SU-DHL-6 (cell line): ENCODE data around the gene BPIFB3.

Experiments
- H2AFZ ChIP-seq: fragments of 200-600 bp; sonication (generic); 2 replicates; pipeline ENCODE4 v1.6.1; 2014; ENCODE audit warnings: low read depth, mild to moderate bottlenecking, moderate library complexity, mixed read lengths, antibody characterized with exemption, low read length; ENCODE audit not compliant: severe bottlenecking
- H3F3A ChIP-seq: fragments of 200-600 bp; shearing (Covaris generic); 2 replicates; pipeline ENCODE4 v1.6.0; 2016; ENCODE audit warnings: antibody characterized with exemption, mild to moderate bottlenecking; ENCODE audit not compliant: insufficient read depth
- H3K27ac ChIP-seq: fragments of 200-600 bp; sonication (generic); 2 replicates; pipeline ENCODE4 v1.5.1; 2016; ENCODE audit warnings: low read depth, mild to moderate bottlenecking, low read length, moderate library complexity, mixed read lengths
- H3K27me3 ChIP-seq: fragments of 200-600 bp; sonication (generic), shearing (Covaris generic); 2 replicates; pipeline ENCODE4 v1.6.0; 2014; ENCODE audit warnings: mild to moderate bottlenecking, low read length
- H3K36me3 ChIP-seq: fragments of 200-600 bp; sonication (generic); 2 replicates; pipeline ENCODE4 v1.6.1; 2014; ENCODE audit warnings: mild to moderate bottlenecking, low read length, mixed read lengths
- H3K4me2 ChIP-seq: fragments of 300-600, 200-600 bp; shearing (Covaris generic), sonication (generic); 2 replicates; pipeline ENCODE4 v1.6.0; 2014; ENCODE audit warnings: low read length, low read depth, mild to moderate bottlenecking; ENCODE audit not compliant: poor library complexity, severe bottlenecking
- H3K4me3 ChIP-seq: fragments of 200-600 bp; sonication (generic); 2 replicates; pipeline ENCODE4 v1.5.1; 2014; ENCODE audit warnings: antibody characterized with exemption, low read length, mild to moderate bottlenecking, mixed read lengths; ENCODE audit not compliant: insufficient read depth, poor library complexity, severe bottlenecking
- H3K79me2 ChIP-seq: fragments of 200-600 bp; sonication (generic); 2 replicates; pipeline ENCODE4 v1.6.1; 2014; ENCODE audit warnings: mild to moderate bottlenecking, low read length, moderate library complexity; ENCODE audit not compliant: insufficient read depth
- H3K9ac ChIP-seq: fragments of 200-600 bp; sonication (generic); 2 replicates; pipeline ENCODE4 v1.7.0; 2014; ENCODE audit warnings: mild to moderate bottlenecking, low read length
- H3K9me2 ChIP-seq: fragments of 200-600 bp; sonication (generic); replicated peaks from 2 replicates; pipeline ENCODE4 v1.6.1; 2014; ENCODE audit warnings: low read length; ENCODE audit not compliant: insufficient read depth
- H3K9me3 ChIP-seq: fragments of 200-600 bp; sonication (generic); 2 replicates; pipeline ENCODE4 v1.6.1; 2014; ENCODE audit warnings: low read length, mixed read lengths; ENCODE audit not compliant: insufficient read depth
- H4K20me1 ChIP-seq: fragments of 200-600 bp; sonication (generic); 2 replicates; pipeline ENCODE4 v1.6.1; 2014; ENCODE audit warnings: low read depth, mild to moderate bottlenecking, antibody characterized with exemption, low read length, moderate library complexity, mixed read lengths
- EZH2phosphoT487 ChIP-seq: fragments of 200-600 bp; sonication (generic), shearing (Covaris generic); conservative IDR thresholded peaks from 2 replicates; pipeline ENCODE4 v1.6.1; 2018; ENCODE audit warnings: mild to moderate bottlenecking, antibody characterized with exemption, low read length, moderate library complexity, mixed read lengths
- TF ChIP-seq, protein P1 (sequence below): fragments of 200-600 bp; sonication (generic); IDR thresholded peaks from one replicate; pipeline ENCODE4 v1.5.1; 2017; ENCODE audit warnings: antibody characterized with exemption, mild to moderate bottlenecking, low read length, moderate library complexity; ENCODE audit not compliant: insufficient read depth, poor library complexity, severe bottlenecking

Gene BPIFB3

DNA sequence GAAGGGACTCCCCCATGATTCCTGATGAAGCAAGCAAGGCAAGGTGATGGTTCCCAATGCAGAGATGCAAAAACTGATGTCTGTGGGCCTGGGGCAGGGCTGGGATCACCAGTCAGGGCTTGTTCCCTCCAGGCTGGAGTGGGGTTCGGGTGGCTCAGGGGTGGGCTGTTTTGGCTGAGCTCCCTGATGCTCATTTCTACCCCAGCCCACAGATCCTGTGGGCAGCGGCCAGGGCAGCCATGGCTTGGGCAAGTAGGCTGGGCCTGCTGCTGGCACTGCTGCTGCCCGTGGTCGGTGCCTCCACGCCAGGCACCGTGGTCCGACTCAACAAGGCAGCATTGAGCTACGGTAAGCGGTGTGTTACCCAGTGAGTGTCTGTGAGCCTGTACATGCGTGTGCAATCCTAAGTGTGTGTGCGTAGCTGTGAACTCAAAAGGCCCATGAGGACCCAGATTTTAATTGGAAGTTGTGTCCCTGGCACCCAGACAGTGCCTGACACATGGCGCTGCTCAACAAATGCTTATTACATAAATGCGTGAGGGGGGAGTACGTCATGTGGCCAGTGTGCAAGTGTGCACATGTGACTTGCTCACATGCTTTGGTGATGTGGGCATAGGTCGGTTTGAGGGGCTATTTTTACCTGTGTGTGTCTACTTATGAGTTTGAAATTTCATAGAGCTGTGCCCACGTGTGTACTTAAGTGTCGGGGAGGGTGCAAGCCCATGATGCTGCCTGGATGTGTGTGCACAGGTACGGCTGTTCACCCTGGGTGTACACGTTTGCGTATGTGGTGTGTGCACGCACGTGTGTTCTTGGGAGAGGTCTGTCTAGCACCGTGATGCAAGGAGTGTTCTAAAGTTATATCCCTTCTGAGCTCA is 45.1 kb upstream of the BPIFB3 start:
- no peak overlapping the region for H3K4me3 ChIP-seq
- H3K9me3 ChIP-seq = no peaks in the 10 kb centered on the region
- H3K27ac ChIP-seq = no peak overlapping the region
- H4K20me1 ChIP-seq = no peaks in the 10 kb centered on the region
- TF ChIP-seq, protein P1, sequence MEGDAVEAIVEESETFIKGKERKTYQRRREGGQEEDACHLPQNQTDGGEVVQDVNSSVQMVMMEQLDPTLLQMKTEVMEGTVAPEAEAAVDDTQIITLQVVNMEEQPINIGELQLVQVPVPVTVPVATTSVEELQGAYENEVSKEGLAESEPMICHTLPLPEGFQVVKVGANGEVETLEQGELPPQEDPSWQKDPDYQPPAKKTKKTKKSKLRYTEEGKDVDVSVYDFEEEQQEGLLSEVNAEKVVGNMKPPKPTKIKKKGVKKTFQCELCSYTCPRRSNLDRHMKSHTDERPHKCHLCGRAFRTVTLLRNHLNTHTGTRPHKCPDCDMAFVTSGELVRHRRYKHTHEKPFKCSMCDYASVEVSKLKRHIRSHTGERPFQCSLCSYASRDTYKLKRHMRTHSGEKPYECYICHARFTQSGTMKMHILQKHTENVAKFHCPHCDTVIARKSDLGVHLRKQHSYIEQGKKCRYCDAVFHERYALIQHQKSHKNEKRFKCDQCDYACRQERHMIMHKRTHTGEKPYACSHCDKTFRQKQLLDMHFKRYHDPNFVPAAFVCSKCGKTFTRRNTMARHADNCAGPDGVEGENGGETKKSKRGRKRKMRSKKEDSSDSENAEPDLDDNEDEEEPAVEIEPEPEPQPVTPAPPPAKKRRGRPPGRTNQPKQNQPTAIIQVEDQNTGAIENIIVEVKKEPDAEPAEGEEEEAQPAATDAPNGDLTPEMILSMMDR = no peak
- no peak for TF ChIP-seq EZH2phosphoT487
- no peaks in the 10 kb centered on the region for H3K36me3 ChIP-seq
- no peak overlapping the region for H2AFZ ChIP-seq
- no peak overlapping the region for H3K9ac ChIP-seq
- no peaks in the 10 kb centered on the region for H3K9me2 ChIP-seq
- no peaks in the 10 kb centered on the region for H3F3A ChIP-seq
- no peaks in the 10 kb centered on the region for H3K27me3 ChIP-seq
- no peaks in the 10 kb centered on the region for H3K79me2 ChIP-seq
- no peak overlapping the region for H3K4me2 ChIP-seq

DNA sequence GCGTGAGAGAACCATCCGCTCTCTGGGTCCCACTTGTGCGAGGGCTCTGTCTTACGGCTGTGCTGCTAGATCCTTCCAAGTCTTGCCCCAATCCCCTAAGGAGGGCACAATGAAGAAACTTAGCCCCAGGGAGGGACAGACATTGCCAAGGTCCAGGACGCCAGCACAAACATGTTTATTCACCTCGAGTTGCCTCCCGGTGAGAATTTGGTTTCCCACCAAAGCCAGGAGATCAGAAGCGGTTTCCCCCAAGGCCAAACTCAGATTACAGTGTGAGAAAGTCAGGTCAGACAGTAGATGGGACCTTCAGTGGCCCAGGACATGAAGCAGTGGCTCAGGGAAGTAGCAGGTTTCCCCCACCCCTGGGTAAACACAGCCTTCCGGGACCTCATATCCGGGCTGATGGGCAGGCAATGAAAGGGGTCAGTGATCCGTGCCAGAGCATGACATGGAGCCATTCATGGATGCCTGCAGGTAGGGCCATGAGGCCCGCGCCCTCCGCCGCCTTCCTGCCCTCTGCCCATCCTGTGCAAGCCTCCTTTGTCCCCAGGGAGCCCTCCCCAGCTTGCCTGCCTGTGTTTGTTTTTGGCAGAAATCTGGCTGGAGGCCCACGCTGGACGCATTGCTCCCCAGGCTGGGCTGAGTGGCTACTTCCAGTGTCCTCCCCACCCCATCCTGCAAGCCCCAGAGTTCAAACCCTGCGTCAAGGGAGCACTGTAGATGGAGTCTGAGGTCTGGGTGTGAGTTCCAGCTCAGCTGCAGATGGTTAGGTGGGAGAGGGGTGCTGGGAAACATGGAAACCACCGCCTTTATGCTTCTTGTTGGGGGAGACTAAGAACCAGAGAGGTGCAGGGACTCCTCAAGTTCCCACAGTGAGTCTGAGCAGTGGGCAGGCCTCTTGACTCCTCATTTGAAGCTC is 44.2 kb upstream of the BPIFB3 start:
- no peaks in the 10 kb centered on the region for H3K79me2 ChIP-seq
- H3K27ac ChIP-seq = no peak overlapping the region
- H3K9me2 ChIP-seq = no peaks in the 10 kb centered on the region
- no peak overlapping the region for H3K4me2 ChIP-seq
- H2AFZ ChIP-seq = no peak overlapping the region
- TF ChIP-seq EZH2phosphoT487 = no peak
- TF ChIP-seq, protein P1 = no peak
- no peaks in the 10 kb centered on the region for H3F3A ChIP-seq
- no peaks in the 10 kb centered on the region for H4K20me1 ChIP-seq
- H3K4me3 ChIP-seq = no peak overlapping the region
- no peaks in the 10 kb centered on the region for H3K36me3 ChIP-seq
- no peaks in the 10 kb centered on the region for H3K27me3 ChIP-seq
- H3K9me3 ChIP-seq = no peaks in the 10 kb centered on the region
- no peak overlapping the region for H3K9ac ChIP-seq

GRCh38 chr20:33010133-33010504 is 43.6 kb upstream of the BPIFB3 start:
- Histone ChIP-seq H3K9me2 (no peaks in the 10 kb centered on the region), H4K20me1 (no peaks in the 10 kb centered on the region)
- no peak for TF ChIP-seq EZH2phosphoT487
- TF ChIP-seq, protein P1 = no peak

More at GRCh38 chr20:33010133-33010504, 43.6 kb upstream of the BPIFB3 start:
- Histone ChIP-seq H3K9me3 (no peaks in the 10 kb centered on the region), H3K9ac (no peak overlapping the region), H3K4me2 (no peak overlapping the region), H3K36me3 (no peaks in the 10 kb centered on the region), H3K27ac (no peak overlapping the region), H3K4me3 (no peak overlapping the region), H2AFZ (no peak overlapping the region), H3K79me2 (no peaks in the 10 kb centered on the region), H3K27me3 (no peaks in the 10 kb centered on the region), H3F3A (no peaks in the 10 kb centered on the region)
